CD14-positive monocyte (primary cell): ENCODE results near the gene SECTM1. TPM values are rescaled to one million over a fixed set of nuclear protein-coding genes. Genes with fewer than 3 reads are reported as not detected.
"Not testable (repeated sequence)": the region's sequence is repeated elsewhere in the genome, so short reads cannot be mapped to it uniquely, and the experiment has no call there.

Source experiments
- DNase-seq, 3 donors: peaks; one replicate each; pipeline ENCODE4 v3.0.0-alpha.2; 2011 to 2022
- H2AFZ ChIP-seq: 2 replicates; pipeline ENCODE4 v1.6.0; 2012; ENCODE audit warnings: mild to moderate bottlenecking, low read depth, low read length, inconsistent platforms; ENCODE audit not compliant: insufficient read depth, poor library complexity, severe bottlenecking
- H3K27ac ChIP-seq, 2 donors: 1 replicate in 1 of 2; 2 replicates in 1 of 2; pipeline ENCODE4 v1.5.1; 2012 to 2013; ENCODE audit warnings: low read length in 2 of 2, control low read depth in 1 of 2, inconsistent platforms in 1 of 2, low read depth in 1 of 2, mild to moderate bottlenecking in 1 of 2
- H3K27me3 ChIP-seq, 2 donors: one replicate each; pipeline versions ENCODE4 v1.6.0 to v1.6.1; 2011 to 2013; ENCODE audit warnings: low read length in 2 of 2; ENCODE audit not compliant: control insufficient read depth in 2 of 2, insufficient read depth in 2 of 2
- H3K36me3 ChIP-seq, 2 donors: replicated peaks in 1 of 2; 1 replicate in 1 of 2; 2 replicates in 1 of 2; pipeline versions ENCODE4 v1.5.1 to v1.6.1; 2012 to 2013; ENCODE audit warnings: low read length in 2 of 2, control low read depth in 1 of 2, inconsistent platforms in 1 of 2, mild to moderate bottlenecking in 1 of 2; ENCODE audit not compliant: insufficient read depth in 2 of 2, control insufficient read depth in 1 of 2
- H3K4me1 ChIP-seq, 2 donors: 1 replicate in 1 of 2; 2 replicates in 1 of 2; pipeline versions ENCODE4 v1.5.1 to v1.6.1; 2012 to 2013; ENCODE audit warnings: low read length in 2 of 2, control low read depth in 1 of 2, inconsistent platforms in 1 of 2, mild to moderate bottlenecking in 1 of 2, moderate library complexity in 1 of 2; ENCODE audit not compliant: insufficient read depth in 2 of 2, control insufficient read depth in 1 of 2
- H3K4me2 ChIP-seq: replicated peaks from 2 replicates; pipeline ENCODE3; 2012; ENCODE audit warnings: low read length, moderate library complexity, mild to moderate bottlenecking; ENCODE audit not compliant: poor library complexity, severe bottlenecking; ENCODE audit errors: extremely low read depth
- H3K4me3 ChIP-seq, 3 experiments: fragments of 200-600 bp in 1 of 3; sonication (generic) in 1 of 3; replicated peaks in 1 of 3; 1 replicate in 2 of 3; 2 replicates in 1 of 3; pipeline ENCODE4 v1.5.1; 2011 to 2013; ENCODE audit warnings: low read length in 3 of 3, mild to moderate bottlenecking in 3 of 3, control low read depth in 2 of 3, low read depth in 2 of 3, inconsistent platforms in 1 of 3, moderate library complexity in 1 of 3
- H3K79me2 ChIP-seq: 2 replicates; pipeline ENCODE4 v1.6.0; 2012; ENCODE audit warnings: mild to moderate bottlenecking, control low read depth, inconsistent platforms, low read length, moderate library complexity; ENCODE audit not compliant: insufficient read depth
- H3K9ac ChIP-seq: 2 replicates; pipeline ENCODE4 v1.6.0; 2017; ENCODE audit warnings: low read length, mild to moderate bottlenecking; ENCODE audit not compliant: insufficient read depth, poor library complexity, severe bottlenecking
- H3K9me3 ChIP-seq, 2 donors: replicated peaks in 1 of 2; 1 replicate in 1 of 2; 2 replicates in 1 of 2; pipeline versions ENCODE4 v1.5.1 to v1.6.1; 2012 to 2013; ENCODE audit warnings: low read length in 2 of 2, control low read depth in 1 of 2; ENCODE audit not compliant: control insufficient read depth in 1 of 2, insufficient read depth in 1 of 2
- H4K20me1 ChIP-seq: 2 replicates; pipeline ENCODE4 v1.6.0; 2012; ENCODE audit warnings: mild to moderate bottlenecking, low read length, control low read depth, moderate library complexity; ENCODE audit not compliant: insufficient read depth
- H3K27ac Mint-ChIP-seq, 7 donors: one replicate each; pipeline ENCODE4 v1.8.0; 2020; ENCODE audit warnings: mild to moderate bottlenecking in 7 of 7, mixed read lengths in 7 of 7, moderate library complexity in 6 of 7, inconsistent platforms in 2 of 7
- H3K27me3 Mint-ChIP-seq, 3 donors: one replicate each; pipeline ENCODE4 v1.8.0; 2021 to 2022; ENCODE audit warnings: low read depth in 3 of 3, mild to moderate bottlenecking in 3 of 3, mixed read lengths in 3 of 3, moderate library complexity in 3 of 3, inconsistent platforms in 1 of 3
- H3K36me3 Mint-ChIP-seq, 2 donors: one replicate each; pipeline ENCODE4 v1.8.0; 2020; ENCODE audit warnings: mixed read lengths in 2 of 2, inconsistent platforms in 1 of 2, mild to moderate bottlenecking in 1 of 2
- H3K4me1 Mint-ChIP-seq: one replicate; pipeline ENCODE4 v1.8.0; 2020; ENCODE audit warnings: mild to moderate bottlenecking, mixed read lengths
- H3K4me3 Mint-ChIP-seq, 2 donors: one replicate each; pipeline ENCODE4 v1.8.0; 2020; ENCODE audit warnings: mild to moderate bottlenecking in 2 of 2, mixed read lengths in 2 of 2, moderate library complexity in 1 of 2
- H3K9me3 Mint-ChIP-seq, 7 donors: one replicate each; pipeline ENCODE4 v1.8.0; 2020 to 2022; ENCODE audit warnings: mixed read lengths in 7 of 7, mild to moderate bottlenecking in 6 of 7, moderate library complexity in 6 of 7, inconsistent platforms in 2 of 7
- CTCF ChIP-seq: fragments of 200-600 bp; IDR thresholded peaks from one replicate; pipeline ENCODE4 v1.8.0; 2022; ENCODE audit warnings: antibody characterized with exemption, mild to moderate bottlenecking
- WGBS: methylation state at CpG from one replicate; pipeline ENCODE4 v1.1.5; 2013; ENCODE audit warnings: missing lambda C conversion rate; ENCODE audit not compliant: insufficient coverage; 5-methylcytosine and 5-hydroxymethylcytosine counted together
- intact Hi-C, 2 donors: fragments of 100-400 bp; cut with micrococcal nuclease; formaldehyde crosslinking; loops; one replicate each; pipeline versions ENCODE4 v1.15.0 to v1.15.1; 2023
- polyA plus RNA-seq, 3 donors: library from polyadenylated mRNA; depleted of rRNA in 1 of 3; unstranded in 2 of 3; stranded (reverse) in 1 of 3; fragments of 300-500 nt in 2 of 3; fragments of >200 nt in 1 of 3; fragmentation: Illumina TruSeq in 2 of 3; gene quantifications; 1 replicate in 2 of 3; 2 replicates in 1 of 3; pipeline ENCODE4 v1.2.3, GENCODE V29; 2012 to 2021

The SECTM1 gene
- polyA plus RNA-seq, 3 donors = 136 to 209 (median 188) TPM

- no peak for DNase-seq
Measured at GRCh38 chr17:82373731-82374625, 40.4 kb upstream of the SECTM1 start.

GRCh38 chr17:82373072-82373452, 39.5 kb upstream of the SECTM1 start:
- H3K27me3 ChIP-seq = peaks cover 24 to 62% of the 10 kb centered on the region in 2 donors
- H3K9ac ChIP-seq, intact Hi-C loops: not testable (repeated sequence)

More at GRCh38 chr17:82373731-82374625, 40.4 kb upstream of the SECTM1 start:
- Histone ChIP-seq H3K36me3 (no peaks in the 10 kb centered on the region), H2AFZ (no peak overlapping the region), H4K20me1 (no peaks in the 10 kb centered on the region), H3K9ac (no peak overlapping the region), H3K27ac (no peak overlapping the region), H3K4me2 (no peak overlapping the region), H3K79me2 (no peaks in the 10 kb centered on the region), H3K27me3 (peaks cover 24 to 68% of the 10 kb centered on the region in 2 donors), H3K4me3 (no peak overlapping the region), H3K9me3 (peaks cover 0 to 7% of the 10 kb centered on the region in 2 donors), H3K4me1 (peaks cover 4 to 13% of the 10 kb centered on the region in 2 donors)
- H3K27ac Mint-ChIP-seq = no peak overlapping the region
- H3K27me3 Mint-ChIP-seq = peaks cover 58 to 89% (median 73%) of the 10 kb centered on the region in 3 donors
- no peak for TF ChIP-seq CTCF
- peaks cover 0 to 1% of the 10 kb centered on the region in 2 donors for H3K36me3 Mint-ChIP-seq
- H3K4me3 Mint-ChIP-seq = peak overlapping the region in 1 of 2 donors; percentile 81
- H3K4me1 Mint-ChIP-seq = peaks cover 13% of the 10 kb centered on the region
- WGBS = 95% methylated on average over 33 of the region's 37 CpGs
- intact Hi-C loops = no loop called here
- H3K9me3 Mint-ChIP-seq = peaks cover 0 to 16% (median 5%) of the 10 kb centered on the region in 7 donors

More at GRCh38 chr17:82373072-82373452, 39.5 kb upstream of the SECTM1 start:
- not testable (repeated sequence) for H3K9me3 ChIP-seq, DNase-seq, H3K36me3 ChIP-seq, H3K4me3 ChIP-seq, H3K79me2 ChIP-seq, H3K36me3 Mint-ChIP-seq, H2AFZ ChIP-seq, H4K20me1 ChIP-seq, H3K4me2 ChIP-seq, H3K27ac ChIP-seq
- H3K4me1 ChIP-seq = peaks cover 4 to 13% of the 10 kb centered on the region in 2 donors
- peak overlapping the region in 1 of 2 donors; percentile 81 for H3K4me3 Mint-ChIP-seq
- H3K4me1 Mint-ChIP-seq = peaks cover 13% of the 10 kb centered on the region
- H3K9me3 Mint-ChIP-seq = peaks cover 0 to 16% (median 5%) of the 10 kb centered on the region in 7 donors
- H3K27me3 Mint-ChIP-seq = peaks cover 58 to 88% (median 74%) of the 10 kb centered on the region in 3 donors
- peak overlapping the region in 1 of 7 donors; percentile 31 for H3K27ac Mint-ChIP-seq
- 87% methylated on average over 6 of the region's 10 CpGs for WGBS
